NCI-H524 treated with DMSO at 0.1 percent for 48 hours (cell line): ENCODE data around the gene TPM4.
"Not testable (repeated sequence)": the region's sequence is repeated elsewhere in the genome, so short reads cannot be mapped to it uniquely, and the experiment has no call there.

Source experiments
- DNase-seq: peaks from one replicate; lab custom pipeline; 2025; lab: John Stamatoyannopoulos, UW

The TPM4 gene

GRCh38 chr19:16076154-16076957 lies at the start of gene TPM4:
Gene TPM4 (plus strand): TSS chr19:16076495. CDS start chr19:16076566, 71 bp downstream.
- DNase-seq: no peak

- no peak for DNase-seq
These were observed 49.5 kb upstream of the TPM4 start for GRCh38 chr19:16026756-16027155.

DNA sequence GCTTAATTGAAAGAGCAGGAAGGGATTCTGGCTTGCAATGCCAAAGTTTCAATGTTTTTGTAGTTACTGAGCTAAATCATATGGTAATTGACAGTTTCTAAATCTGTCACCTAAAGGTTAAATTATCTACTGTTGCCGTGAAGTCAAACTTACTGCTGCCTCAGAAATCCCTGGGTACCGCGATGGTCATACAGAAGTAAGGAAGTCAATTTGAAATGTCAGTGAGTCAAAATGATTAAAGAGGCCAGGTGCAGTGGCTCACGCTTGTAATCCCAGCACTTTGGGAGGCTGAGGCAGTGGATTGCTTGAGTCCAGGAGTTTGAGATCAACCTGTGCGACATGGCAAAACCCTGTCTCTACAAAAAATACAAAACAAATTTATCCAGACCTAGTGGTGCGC lies 48.8 kb upstream of the TPM4 start:
- DNase-seq: no peak

DNA sequence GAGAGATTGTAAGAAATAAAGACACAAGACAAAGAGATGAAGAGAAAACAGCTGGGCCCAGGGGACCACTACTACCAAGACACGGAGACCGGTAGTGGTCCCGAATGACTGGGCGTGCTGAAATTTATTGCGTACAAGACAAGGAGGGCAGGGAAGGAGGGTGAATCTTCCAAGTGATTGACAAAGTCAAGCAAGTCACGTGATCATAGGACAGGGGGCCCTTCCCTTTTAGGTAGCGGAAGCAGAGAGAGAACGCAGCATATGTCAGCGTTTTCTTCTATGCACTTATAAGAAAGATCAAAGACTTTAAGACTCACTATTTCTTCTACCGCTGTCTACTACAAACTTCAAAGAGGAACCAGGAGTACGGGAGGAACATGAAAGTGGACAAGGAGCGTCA lies 46.1 kb upstream of the TPM4 start:
- not testable (repeated sequence) for DNase-seq

- DNase-seq: no peak
These were observed 45.1 kb upstream of the TPM4 start for GRCh38 chr19:16030964-16031871.

GRCh38 chr19:16031872-16032200 lies 44.5 kb upstream of the TPM4 start:
- no peak for DNase-seq

DNA sequence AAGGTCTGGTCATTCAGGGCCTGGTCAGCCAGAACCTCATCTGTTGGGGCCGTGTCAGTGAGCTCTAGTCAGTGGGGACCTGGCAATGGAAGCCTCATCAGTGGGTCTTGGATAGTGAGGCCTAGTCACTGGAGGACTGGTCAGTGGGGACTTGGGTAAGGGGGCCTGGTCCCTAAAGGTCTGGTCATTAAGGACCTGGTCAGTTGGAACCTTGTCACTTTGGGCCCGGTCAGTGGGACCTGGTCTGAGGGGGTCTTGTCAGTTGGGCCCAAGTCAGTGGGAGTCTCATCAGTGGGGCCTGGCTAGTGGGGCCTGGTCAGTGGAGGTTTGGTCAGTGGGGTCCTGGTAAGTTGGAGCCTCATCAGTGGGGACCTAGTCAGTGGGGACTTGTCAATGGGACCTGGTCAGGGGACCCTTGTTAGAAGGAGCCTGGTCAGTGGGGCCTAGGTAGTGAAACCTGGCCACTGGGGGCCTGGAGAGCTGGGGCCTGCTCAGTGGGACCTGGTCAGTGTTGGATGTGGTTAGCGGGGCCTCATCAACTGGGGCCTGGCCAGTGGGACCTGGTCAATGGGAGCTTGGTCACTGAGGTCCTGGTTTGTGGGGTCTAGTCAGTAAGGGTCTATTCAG lies 43.7 kb upstream of the TPM4 start:
- no peak for DNase-seq

GRCh38 chr19:16033136-16033530 lies 43.2 kb upstream of the TPM4 start:
- DNase-seq: no peak

GRCh38 chr19:16033721-16034120 lies 42.6 kb upstream of the TPM4 start:
- DNase-seq: no peak

DNA sequence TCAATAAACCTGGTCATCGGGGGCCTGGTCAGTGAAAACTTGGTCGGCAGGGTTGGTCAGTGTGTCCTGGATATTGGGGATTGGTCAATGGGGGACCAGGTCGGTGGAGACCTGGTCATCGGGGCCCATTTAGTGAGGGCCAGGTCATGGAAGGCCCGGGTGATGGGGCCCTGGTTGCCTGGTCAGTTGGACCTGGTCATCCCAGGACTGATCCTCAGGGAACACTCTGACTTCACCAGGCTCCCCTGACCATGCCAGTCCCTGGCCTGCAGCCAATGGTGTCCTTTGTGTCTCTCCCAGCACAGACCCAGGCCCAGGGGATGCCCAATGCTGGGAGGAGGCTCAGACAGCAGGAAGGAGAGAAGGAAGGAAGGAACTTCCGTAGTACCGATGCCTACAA lies 42.1 kb upstream of the TPM4 start:
- DNase-seq: no peak

GRCh38 chr19:16034958-16035560 lies 41.2 kb upstream of the TPM4 start:
- no peak for DNase-seq

- DNase-seq: no peak
These were observed 40.5 kb upstream of the TPM4 start for GRCh38 chr19:16035601-16036297.

DNA sequence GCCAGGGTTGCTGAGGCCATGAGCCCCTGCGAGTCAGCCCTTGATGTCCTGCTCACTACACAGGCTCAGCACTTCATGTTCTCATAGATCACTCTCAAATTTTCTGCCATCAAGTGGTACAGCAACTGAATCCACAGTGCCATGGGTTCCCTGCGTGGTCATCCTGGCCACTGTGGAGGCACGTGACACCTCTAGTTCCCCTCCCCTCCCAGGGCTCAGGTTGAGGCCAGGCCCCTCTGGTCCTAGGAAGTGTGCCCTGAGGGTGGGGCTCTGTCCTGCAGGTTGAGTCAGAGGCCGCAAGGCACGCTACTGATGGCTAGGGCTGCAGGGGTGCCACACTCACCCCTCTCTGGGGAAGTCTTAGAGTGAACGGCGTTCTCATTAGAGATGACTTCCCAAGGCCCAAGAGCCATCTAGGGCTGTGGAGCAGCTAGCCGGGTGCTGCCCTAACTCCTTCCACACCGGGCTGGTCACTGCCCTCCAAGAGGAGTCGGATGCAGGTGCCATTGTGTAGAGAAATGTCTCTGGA lies 39.8 kb upstream of the TPM4 start:
- no peak for DNase-seq

- DNase-seq: no peak
These were observed 39.4 kb upstream of the TPM4 start for GRCh38 chr19:16036941-16037340.

- DNase-seq: no peak
These were observed 38.7 kb upstream of the TPM4 start for GRCh38 chr19:16037424-16038195.

DNA sequence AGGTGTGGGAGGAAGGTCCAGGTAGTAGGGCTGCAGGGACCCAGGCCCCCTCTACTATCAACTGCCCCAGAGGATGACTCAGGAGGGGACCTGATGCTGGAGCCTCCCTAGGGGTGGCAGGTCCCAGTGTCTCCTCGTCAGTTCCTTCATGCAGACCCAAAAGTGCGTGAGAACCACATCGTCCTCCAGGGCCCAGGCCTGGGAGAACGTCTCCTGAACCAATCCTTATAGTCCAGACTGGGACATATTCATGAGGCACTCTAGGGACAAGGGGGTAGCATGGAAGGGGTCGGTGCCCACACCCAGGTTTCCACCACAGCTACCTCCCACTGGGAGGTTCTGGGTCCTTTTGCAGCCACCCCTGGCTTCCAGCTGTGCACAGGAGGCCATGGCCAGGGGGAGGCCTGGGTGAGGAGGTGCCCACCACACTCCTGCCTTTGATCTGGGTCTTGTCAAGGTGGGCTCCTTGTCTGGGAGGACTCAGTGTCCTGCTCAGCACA lies 38.0 kb upstream of the TPM4 start:
- DNase-seq: no peak

DNA sequence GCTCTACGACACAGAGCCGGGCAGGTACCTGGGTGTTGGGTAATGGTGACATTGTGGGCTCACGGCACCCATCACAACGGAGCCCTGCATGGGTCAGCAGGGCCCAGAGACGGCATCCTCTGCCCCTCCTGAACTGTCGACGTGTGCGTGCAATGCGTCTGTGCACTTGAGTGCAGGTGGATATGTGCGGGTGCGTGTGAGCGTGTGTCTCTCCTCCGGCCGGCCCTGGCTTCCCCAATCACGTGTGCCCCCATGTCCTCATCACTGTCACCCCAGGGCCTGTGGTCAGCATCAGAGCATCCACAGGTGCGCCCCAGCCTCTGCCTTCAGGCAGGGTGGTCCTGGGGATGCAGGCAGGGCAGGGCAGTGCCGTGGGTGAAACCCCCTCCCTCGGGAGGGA lies 37.2 kb upstream of the TPM4 start:
- no peak for DNase-seq

DNA sequence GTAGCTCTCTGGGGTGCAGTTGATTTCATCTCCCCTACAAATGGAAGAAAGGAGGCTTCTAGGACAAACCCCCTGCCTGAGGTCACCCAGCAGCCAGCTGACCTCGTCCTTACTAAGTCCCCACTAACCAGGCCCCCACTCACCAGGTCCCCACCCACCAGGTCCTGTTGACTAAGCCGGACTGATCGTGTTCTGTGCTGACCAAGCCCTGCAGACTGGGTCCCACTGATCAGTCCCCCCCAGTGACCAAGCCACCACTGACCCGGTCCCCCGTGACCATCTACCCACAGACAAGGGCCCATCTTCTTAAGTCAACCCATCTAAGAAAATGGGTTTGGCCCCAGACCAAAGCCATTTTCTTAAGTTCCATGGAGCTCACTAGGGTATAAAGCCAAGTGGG lies 36.8 kb upstream of the TPM4 start:
- no peak for DNase-seq

DNA sequence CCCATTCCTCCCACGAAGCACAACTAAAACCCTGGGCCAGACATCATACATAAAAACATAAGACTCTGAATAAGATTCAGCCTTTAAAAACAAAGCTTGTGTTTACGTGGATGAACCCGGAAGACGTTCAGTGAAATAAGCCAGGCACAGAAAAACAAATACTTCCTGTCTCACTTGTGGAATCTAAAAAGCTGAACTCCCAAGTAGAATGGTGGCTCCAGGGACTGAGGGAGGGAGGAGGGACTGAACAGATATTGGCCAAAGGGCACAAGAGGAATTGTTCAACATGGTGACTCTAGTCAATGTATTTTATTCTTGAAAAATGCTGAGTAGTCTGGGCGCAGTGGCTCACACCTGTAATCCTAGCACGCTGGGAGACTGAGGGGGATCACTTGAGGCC lies 35.7 kb upstream of the TPM4 start:
- DNase-seq: no peak

DNA sequence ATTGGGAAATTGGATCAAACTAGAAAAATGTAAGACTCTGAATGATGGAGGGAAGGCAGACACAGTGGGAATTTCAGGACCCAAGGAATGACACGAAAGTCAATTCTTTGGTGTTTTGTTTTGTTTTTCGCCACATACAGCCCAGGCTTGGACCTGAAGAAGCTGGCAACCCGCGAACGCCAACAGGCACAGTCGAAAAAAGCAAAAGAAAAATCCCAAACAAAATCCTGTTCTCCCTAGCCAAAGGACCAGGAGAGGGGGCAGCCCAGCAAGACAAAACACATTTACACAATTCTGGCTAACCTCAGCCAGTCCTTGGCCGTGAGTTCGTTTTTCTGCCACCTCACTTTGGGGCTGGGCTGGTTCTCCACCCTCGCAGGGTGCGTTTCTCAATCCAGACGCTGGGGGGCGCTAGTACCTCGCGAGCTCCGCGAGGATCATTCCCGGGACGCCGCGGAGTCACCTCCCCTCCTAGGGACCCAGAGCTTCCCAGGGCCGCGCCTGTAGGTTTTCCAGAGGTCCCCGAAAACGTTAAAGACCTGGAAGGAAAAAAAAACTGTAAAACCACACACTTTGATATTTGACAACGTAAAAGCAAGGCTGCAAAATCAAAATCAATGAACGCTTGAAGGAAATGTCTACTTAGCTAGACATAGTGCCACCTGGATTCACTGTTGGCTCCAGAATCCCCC lies 34.9 kb upstream of the TPM4 start:
- DNase-seq: no peak
